Transverse colon (tissue), 4 donors: ENCODE data around the gene ADM5.

Experiments
- CTCF ChIP-seq, 5 experiments: fragments of 200-600 bp in 3 of 5; fragments of 450-650 bp in 2 of 5; sonication (generic) in 3 of 5; IDR thresholded peaks; 1 replicate in 2 of 5; 2 replicates in 3 of 5; pipeline ENCODE4 v1.5.1; 2016 to 2017; ENCODE audit warnings: antibody characterized with exemption in 5 of 5, inconsistent platforms in 3 of 5, mild to moderate bottlenecking in 2 of 5, moderate library complexity in 1 of 5
- POLR2A ChIP-seq: fragments of 450-650 bp; IDR thresholded peaks from one replicate; pipeline ENCODE4 v1.6.1; 2016; ENCODE audit warnings: antibody characterized with exemption, mild to moderate bottlenecking, moderate library complexity
- POLR2AphosphoS5 ChIP-seq, 3 donors: sonication (generic); formaldehyde crosslinking; IDR thresholded peaks; one replicate each; pipeline ENCODE4 v1.6.1; 2016; ENCODE audit warnings: antibody characterized with exemption in 3 of 3

GRCh38 chr19:49727217-49728030, 38.0 kb downstream of the ADM5 start:
- TF ChIP-seq CTCF (IDR thresholded peaks at IDR 0.05) (no peak), POLR2A (no peak), POLR2AphosphoS5 (IDR thresholded peaks at IDR 0.05) (no peak)
